DMS114 treated with DMSO at 0.1 percent for 48 hours (cell line): ENCODE data around the gene COL5A1.

Experiments used
- DNase-seq: peaks from one replicate; lab custom pipeline; 2025; ENCODE audit not compliant: unreplicated experiment; lab: John Stamatoyannopoulos, UW

The COL5A1 gene

DNA sequence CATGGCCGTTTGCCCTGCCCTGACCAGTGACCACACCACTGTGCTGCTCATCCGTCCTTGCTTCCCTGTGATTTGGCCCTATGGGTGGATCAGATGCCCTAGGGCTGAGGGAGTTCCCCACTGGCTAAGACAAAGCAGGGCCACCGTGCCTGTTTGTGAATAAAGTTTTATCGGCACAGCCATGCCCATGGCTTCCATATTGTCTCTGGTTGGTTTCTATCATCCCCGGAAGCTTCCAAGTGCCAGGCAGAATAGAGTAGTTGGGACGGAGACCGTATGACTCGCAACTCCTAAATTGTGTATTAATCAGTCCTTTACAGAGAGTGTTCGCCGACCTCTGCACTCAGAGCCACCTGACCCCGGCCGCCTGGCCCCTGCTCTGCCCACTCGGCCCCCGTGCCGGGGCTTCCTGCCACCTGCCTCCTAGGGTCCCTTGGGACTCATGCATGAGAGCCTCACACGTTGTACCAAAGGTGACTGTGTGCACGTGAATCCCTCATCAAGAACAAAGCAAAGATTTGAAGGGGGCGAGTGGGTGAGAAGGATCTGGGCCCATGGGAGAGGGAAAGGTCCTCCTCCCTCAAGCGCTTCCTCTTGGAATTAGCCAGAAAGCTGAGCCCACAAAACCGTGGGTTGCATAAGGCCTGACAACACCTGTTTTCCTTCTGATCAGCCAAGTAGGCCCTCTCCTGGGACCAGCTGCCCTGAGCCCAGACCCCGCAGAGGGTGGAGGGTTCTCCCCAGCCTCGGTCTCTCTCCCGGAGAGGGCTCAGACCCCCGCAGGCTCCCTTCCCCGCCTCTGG, 227.3 kb downstream of the COL5A1 start:
- DNase-seq: no peak

DNA sequence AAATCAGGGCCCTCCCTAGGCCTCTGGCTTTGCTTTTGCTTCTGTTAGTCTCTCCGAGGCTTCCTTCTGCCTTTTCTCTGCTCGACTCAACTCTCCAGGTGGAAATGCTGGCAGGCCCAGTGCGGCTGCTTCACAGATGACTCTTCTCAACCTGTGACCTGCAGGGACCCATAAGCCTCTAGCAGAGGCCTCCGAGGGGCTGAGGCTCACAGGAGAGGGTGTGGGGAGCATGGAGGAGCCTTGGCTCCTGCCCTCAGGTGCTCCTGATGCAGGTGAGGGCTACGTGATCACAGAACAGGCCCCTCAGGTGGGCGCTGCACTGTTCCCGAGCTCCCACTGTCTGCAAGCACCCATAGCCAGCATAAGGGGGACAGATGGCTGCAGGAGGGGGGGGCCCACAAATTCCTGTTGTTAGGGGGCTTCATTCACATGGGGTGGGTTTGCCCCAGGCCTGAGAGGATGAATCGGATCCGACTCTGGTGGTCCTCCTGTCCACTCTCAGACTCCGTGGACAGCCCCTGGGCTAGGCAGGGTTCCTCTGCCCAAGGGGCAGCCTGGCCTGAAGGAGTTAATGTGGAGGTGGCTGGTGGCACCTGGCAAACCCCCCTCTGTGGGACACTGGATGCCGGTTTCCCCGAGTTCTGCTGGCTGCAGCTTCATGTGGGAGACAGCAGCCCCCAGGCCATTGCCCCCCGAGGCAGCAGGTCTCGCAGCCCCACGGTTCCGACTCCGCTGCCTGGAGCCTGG, 228.1 kb downstream of the COL5A1 start:
- no peak for DNase-seq

DNA sequence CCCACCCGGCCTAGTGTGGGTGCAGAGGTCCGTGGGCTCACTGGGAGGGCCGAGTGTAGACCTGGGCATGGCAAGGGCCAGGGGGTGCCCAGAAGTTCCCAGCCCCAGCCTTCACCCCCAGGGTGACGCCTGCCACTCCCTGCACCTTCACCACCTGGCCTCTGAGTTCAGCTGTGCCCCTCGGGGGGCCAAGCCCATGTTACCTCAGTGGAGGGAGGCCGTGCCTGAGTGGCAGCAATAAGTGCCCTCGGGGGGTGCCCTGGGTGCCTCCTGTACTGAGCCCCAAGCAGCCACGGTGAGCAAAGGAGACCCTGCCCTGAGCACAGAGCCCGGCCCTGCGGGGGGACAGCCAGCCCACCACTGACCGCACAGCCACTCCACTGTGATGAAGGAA, 228.7 kb downstream of the COL5A1 start:
- DNase-seq: no peak

DNA sequence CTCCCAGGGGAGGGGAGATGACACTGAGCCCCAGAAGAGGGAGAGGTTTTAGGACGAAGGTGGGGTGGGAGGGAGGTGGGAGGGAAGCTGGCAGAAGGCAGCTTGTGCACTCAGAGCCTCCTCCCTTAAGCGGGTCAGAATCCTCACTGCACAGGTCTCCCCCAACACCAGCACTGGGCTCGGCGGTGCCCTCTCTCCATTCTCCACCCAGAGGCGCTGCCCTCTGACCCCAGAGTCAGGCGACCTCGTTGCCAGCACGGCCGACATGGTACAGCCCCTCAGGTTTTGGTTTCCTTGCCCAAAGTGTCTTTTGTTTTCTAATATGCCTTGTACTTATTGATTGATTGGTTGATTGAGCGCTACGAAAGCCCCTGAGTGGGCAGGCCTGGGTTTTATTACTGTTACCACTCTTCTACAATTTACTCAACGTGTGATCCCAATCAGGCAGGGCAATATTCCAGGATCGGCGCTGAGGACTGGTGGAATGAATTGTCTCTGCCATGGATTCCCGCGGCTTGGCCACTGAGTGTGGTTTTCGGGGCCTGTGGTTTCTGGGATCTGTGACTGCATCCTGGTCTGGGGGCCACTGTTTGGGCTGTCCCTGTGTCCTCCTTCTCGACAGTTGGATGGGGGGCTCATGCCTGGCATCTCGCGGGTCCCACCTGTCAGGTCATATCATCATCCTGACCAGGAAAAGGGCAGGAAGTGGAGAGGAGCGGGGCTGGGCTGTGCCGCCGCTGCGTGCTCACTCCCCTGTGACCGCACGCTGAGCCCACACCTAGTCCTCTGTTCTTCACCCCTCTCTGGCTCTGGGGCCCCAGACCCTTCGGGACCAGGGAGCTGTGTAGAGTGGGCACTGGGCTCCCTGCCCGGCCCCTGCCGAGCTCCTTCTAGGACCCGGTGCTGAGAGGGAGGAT, 229.4 kb downstream of the COL5A1 start:
- DNase-seq: no peak

DNA sequence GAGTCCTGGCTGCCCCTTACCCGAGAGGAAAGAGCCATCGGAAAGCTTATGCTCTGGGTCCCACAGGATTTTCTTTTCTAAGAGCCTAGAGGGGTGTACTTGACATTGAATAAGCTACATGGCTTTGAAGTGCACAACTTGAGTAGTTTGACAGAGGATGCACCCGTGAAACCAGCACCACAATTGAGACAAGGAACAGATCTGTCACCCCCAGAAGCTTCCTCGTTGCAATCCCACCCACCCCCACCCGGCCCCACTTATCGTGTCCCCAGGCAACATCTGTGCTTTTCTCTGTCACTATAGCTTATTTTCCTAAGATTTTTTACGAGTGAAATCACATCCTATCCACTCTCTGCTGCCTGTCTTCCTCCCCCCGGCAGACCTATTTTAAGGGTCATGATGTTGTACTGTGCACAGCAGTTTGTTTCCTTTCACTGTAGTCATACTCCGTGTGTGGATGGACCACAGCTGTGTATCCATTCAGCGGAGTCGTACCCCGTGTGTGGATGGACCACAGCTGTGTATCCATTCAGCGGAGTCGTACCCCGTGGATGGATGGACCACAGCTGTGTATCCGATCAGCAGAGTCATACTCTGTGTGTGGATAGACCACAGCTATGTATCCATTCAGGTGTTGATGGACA, 230.2 kb downstream of the COL5A1 start:
- no peak for DNase-seq

DNA sequence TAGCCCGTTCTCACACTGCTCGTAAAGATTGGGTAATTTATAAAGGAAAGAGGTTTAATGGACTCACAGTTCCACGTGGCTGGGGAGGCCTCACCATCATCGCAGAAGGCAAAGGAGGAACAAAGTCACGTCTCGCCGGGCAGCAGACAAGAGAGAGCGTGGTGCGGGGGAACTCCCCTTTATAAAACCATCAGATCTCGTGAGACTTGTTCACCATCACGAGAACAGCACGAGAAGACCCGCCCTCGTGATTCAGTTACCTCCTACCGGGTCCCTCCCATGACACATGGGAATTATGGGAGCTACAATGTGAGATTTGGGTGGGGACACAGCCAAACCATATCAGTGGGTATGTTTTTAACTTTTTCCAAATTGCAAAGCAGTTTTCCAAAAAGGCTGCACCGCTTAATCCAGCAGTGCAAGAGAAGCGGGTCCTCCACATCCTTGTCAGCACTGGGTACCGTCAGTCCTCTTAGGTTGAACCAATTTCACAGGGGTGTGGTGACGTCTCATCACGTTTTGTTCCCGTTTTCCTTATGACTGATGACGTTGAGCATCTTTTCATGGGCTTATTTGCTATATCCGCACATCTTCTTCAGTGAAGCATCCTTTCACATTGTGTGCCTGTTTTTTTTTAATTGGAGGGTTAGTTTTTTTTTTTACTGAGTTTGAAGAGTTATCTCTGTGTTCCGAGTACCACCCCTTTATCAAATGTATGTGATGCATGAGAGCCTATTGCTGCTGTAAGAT, 231.1 kb downstream of the COL5A1 start:
- DNase-seq: no peak

DNA sequence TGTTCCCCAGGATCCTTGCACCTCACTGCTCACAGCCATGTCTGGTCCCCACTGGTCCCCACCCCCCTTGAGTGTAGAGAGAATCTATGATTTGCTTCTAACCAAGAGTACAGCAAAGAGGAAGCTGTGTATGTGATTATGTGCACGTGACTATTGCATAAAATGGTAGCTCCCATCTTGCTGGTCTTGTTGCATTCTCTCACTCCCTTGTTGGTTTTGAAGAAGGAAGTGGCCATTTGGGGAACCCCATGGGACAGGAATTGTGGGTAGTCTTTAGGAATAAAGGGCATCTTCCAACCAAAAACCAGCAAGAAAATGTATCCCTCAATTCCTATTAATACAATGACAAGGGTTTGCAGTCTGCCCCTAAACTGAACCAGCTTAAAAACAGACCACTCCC, 233.8 kb downstream of the COL5A1 start:
- DNase-seq: no peak

DNA sequence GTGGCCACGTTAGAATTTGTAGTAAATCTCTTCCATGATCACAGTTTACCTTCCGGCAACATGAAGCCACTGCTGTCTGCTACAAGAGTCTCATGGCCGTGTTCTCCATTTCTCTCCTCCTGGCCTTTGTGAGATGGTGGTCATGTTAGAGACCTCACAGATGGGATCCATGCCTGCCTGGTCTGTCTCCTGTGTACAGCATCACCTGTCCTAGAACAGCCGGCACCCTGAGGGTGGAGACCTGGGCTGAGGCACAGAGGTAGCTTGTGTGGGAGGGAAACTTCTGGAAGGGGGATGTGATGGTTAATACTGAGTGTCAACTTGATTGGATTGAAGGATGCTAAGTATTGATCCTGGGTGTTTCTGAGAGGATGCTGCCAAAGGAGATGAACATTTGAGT, 235.9 kb downstream of the COL5A1 start:
- DNase-seq: no peak

DNA sequence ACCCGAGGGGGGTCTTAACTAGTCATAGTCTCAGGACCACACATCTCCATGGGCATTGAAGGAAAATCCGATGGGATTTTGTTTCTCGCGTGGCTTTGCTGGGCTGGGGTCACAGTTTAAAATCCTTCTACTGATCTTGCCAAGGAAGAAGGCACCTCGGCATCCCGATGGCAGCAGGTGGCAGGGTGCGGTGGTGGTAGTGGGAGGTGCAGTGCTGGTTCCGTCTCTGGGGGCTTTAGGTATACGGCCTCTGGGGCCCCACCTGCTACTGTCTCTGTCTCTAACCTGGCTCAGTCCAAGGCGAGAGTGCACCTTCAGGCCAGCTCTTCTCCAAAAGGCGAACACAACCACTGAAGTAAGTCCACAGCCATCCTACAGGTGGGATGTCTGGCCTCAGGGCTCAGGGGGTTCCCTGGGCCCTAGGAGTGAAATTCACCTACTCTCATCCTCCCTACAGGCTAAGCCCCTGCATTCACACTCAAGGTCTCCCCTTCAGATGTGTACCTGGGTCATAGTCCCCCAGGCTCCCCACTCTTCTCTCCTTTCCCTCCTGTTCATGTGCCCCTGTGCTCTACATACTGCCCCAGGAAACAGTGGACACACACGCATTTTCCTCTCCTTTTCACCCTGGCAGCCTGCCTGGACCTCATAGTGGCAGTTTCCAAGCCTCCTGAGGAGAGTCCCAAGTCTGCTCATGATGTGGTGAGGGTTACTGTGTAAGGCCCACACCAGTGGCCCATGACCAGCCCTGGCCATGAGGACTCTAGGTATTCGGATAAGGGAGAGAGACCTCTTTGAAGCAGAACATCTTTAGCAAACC, 238.3 kb downstream of the COL5A1 start:
- no peak for DNase-seq

DNA sequence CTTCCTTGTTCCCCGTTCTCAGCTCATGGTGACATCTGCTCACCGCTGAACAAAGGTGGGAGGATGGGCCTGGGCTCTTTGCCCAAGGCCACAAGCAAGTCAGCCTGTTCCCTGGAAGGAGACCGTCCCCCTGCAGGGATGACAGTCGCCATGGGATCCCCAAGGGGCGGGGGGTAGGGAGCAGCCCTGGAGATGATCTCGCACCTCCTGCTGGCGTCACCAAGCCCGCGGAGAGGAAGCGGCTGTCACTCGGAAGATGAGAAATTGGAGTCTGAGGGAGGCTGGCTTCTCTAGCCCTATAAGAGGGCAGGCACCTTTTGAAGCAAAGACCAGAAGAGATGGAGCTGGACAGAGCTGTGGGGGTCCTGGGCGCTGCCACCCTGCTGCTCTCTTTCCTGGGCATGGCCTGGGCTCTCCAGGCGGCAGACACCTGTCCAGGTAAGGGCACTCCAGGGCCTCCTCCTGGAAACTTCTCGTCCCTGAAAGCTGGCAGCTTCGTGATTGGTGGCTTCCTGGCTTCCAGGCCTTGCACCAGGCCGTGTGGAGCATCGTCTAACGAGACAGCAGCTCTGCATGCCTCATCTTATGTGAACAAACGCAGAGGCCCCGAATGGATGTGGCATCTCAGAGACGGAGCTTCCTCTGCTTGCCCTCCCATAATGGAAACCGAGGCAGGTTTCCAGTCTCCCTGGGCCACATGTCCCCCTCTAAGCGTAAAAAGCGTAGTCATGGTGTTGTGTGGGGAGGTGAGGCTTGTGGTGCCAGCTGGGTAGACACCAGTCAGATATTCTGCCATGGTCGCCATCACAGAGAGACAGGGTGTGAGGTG, 239.1 kb downstream of the COL5A1 start, which contains the start of gene FCN2:
Gene FCN2, plus strand, starts transcription at position 327 of the 829 bp plus-strand sequence. Its CDS starts 12 bp downstream, at position 339.
- DNase-seq: no peak

DNA sequence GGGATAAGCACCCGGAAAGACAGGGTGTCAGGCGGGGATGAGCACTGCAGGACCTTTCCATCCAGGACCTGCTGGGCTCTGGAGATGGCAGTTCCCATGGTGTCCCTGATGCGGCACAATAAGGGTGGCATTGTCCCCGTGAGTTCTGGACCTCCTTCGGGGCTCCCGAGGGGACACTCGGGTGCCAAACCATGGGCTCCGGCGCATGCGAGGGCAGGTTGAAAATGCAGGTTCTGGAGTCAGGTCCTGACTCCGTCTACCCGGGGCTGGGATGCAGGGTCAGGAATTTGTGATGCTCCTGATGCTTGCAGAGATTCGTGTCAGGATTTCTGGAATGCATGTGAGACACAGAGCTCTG, 239.7 kb downstream of the COL5A1 start:
- no peak for DNase-seq

DNA sequence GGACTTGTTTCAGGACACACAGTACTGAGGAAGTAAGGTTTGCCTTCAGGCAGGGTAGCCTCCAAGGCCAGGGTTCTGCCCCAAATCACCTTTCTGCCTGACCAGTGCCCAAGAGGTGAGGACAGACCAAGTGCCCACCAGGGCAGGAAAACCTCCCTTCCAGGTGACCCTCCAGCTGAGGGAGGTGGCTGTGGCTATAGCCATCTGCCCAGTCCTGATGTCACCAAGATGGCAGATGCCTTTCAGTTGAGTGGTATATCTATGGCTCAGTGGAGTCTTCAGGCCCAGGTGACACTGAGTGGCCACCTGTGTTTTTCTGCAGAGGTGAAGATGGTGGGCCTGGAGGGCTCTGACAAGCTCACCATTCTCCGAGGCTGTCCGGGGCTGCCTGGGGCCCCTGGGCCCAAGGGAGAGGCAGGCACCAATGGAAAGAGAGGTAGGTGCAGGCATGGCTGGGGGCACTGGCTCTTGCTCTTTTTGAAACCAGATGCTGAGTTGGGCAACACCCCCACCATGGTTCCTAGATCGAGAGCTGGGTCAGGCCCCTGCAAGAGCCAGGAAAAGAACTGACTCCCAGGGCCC, 240.7 kb downstream of the COL5A1 start:
- DNase-seq: no peak

DNA sequence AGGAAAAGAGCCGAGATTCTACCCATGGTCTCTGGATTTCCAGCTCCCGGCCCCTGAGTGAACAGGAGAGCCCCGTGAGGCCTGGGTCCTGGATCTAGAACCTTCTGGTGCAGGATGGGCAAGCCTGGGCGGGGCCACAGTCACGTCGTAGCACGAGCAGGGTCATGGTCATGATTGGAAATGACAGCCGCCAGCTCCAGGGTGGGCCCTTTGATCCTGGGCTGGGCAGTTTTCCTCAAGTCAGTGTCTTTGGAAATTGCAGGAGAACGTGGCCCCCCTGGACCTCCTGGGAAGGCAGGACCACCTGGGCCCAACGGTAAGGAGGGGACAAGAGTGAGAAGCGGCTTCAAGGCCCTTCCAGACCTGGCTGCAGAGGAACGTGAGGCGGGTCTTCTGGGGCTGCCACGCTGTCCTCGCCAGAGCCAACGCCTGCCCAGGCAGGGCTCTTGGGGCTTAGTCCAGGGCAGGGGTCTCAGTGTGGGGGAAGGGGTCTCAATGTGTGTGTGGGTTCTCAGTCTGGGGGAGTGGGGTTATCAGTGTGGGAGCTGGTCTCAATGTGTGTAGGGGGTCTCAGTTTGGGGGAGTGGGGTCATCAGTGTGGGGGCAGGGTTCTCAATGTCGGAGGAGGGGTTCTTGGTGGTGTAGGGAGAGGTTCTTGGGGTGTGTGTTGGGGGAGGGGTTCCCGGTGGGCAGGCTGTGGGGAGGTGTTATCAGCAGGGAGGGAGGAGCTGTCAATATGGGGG, 241.6 kb downstream of the COL5A1 start:
- DNase-seq: no peak

DNA sequence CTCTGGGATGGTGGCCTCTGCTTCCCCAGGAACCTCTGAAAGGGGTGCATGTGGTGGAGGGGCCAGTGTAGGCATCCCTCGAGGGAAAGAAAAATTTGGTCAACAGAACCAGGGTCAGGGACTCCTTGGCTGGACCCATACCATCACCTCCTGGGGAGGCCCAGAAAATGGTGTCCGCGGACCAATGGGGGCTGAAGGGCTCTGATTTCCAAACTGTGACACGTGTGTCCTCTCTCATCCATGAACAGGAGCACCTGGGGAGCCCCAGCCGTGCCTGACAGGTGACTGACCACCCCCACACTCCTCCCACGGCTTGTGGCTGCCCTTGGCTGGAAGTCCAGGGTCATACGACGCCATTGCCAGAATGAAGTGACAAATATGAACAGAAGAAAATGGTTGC, 242.9 kb downstream of the COL5A1 start:
- no peak for DNase-seq

DNA sequence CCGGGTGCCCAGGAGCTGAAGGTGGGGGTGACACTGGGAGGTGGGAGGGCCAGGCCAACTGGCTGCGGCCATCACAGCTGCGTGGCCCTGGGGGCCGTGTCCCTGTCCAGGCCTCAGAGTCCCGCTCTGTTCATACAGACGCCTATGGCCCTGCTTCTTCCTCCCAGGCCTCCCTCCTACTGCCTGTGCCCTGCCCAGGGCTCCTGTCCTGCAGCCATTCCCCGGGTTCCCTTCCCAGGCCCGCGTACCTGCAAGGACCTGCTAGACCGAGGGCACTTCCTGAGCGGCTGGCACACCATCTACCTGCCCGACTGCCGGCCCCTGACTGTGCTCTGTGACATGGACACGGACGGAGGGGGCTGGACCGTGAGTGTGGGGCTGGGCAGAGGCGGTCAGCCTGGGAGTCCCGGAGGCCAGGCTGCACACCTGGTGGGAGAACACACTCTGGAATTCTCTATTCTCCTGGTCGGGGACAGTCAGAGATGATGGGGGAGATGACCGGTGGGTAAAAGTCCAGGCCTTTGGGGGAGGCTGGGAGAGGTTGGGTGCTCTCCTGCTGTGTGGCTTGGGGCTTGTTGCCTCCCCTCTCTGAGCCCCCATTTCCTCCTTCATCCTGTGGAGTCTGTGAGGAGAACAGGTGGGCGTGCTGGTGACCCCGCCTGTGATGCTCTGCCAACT, 243.5 kb downstream of the COL5A1 start:
- no peak for DNase-seq

DNA sequence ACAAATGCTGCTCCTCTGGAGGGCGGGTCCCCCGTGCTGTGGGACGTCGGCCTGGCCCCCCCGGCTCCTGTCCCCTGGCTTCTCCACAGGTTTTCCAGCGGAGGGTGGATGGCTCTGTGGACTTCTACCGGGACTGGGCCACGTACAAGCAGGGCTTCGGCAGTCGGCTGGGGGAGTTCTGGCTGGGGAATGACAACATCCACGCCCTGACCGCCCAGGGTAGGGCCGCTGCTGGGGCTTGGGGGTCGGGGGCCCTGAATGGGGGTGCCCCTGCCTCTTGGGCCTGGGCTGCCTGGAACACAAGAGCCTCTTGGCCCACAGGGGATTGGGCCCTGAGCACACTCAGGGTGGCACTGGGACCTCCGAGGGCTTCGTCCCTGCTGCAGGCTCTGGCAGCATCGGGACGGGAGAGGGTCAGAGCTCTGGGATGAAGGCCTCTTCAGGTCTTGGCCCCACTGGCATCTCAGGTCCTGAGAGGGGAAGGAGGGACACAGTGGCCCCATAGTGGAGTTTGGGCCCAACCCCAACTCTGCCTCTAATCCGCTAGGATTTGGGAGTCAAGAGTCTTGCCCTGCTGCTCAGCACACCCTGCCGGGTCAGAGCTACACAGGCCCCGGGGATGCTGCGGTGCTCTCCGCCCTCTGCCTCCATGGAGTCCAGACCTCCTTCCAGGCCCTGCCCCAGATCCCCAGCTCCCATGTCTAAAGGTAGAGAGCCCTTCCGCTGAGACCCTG, 244.2 kb downstream of the COL5A1 start:
- no peak for DNase-seq
